ENCODE data around the gene TLE4.
"Not testable (repeated sequence)": the region's sequence is repeated elsewhere in the genome, so short reads cannot be mapped to it uniquely, and the experiment has no call there.

Gene TLE4

DNA sequence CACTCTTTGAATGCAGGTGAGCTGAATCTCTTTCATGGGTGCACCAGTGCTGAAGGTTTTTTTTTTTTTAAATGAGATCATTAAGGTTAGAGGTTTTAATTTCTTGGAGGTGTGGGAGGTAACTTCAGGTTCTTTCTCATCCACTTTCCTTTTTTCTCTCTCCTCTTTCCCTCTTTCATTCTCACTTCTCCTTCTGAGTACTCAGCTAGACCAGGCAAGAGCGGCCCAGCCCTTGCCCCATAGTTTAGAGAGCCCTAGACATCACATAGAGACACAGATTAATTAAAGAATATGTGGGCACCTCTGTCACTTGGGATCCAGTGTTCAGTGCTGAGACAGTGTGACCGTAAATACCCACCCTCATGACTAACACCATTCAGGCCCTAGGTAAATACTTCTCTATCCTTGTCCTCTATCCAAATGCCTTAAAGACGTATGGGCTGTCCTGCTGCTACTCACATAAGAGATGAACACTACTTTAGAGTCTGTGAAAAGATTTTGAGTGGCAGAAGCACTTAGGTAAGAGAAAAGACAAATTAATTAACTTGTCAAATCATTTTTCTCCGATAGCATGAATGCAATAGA, 174.1 kb downstream of the TLE4 start:
- DNase-seq, result no peak

- not testable (repeated sequence) for DNase-seq
Observed at GRCh38 chr9:79751895-79752466, 180.2 kb downstream of the TLE4 start.

DNA sequence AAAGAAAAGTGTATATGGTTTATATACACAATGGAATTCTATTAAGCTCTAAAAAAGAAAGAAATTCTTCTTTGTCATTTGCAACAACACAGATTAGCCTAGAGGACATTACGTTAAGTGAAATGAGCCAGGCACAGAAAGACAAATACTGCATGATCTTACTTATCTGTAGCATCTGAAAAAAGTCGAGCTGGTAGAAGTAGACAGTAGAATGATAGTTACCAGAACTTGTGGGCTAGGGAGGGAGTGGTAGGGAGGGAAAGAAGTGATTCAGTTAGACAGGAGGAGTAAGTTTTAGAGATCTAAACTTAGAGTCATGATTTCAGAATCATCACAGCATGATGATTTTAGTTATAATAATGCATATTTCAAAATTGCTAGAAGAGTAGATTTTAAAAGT, 184.6 kb downstream of the TLE4 start:
- DNase-seq, result no peak

DNA sequence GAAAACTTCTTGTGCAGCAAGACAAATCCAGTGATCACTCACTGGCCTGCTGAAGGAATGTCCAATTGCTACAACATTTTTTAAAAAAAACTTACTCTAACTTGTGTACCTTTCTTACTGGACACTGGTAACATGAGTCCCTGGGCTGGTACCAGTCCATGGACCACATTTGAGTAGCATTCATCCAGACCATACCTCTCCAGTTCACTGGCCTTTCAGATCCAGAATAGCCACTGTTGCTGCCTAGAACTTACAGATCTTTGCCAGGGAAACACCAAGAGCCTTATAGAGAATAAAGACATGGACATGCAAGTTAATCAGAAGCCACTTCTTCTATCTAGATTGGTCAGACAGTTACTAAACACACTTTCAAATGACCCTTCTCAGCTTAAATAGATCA, 185.3 kb downstream of the TLE4 start:
- no peak for DNase-seq

GRCh38 chr9:79757881-79758669, 186.3 kb downstream of the TLE4 start:
- DNase-seq, result no peak

- DNase-seq, result no peak
Observed at GRCh38 chr9:79759460-79759859, 187.7 kb downstream of the TLE4 start.

- DNase-seq, result no peak
Observed at GRCh38 chr9:79762070-79762469, 190.3 kb downstream of the TLE4 start.

GRCh38 chr9:79763671-79764285, 192.0 kb downstream of the TLE4 start:
- no peak for DNase-seq

DNA sequence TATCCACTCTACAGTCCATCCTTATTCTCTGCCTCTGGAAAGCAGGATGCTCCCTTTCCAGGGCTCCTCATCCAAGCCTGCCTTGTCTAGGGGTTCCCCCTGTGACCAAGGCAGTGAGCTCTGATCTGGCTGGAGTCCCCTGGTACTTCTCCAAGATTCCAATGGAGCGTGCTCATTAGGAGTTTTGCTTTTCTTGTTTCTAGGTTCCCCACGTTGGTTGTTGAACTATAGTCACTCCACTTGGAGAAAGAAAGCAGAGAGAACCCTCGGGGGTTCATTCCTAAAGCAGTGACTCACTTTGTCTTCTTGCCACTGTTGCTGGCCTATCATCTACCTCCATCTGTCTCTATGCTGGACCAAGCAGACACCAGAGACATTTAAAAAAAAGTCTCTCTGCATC, 192.6 kb downstream of the TLE4 start:
- no peak for DNase-seq

DNA sequence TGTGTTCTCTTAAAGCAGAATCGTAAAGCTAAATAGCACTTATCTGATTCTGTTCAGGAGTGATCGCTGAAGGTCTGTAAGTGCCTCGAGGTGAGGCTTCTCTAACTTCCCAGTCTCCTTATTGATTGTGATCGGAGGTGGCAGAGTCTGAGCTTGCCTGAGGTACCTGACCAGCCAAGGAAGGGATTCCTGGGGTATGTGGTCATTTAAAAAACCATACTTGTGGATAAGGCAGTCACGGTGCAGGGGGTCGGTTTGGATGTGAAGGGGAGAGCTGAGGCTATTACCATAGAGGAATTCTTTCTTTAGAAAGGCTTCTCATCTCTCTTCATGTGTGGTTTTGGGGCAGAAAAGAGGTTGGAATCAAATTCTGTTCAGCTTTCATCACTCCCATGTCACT, 193.7 kb downstream of the TLE4 start:
- no peak for DNase-seq

DNA sequence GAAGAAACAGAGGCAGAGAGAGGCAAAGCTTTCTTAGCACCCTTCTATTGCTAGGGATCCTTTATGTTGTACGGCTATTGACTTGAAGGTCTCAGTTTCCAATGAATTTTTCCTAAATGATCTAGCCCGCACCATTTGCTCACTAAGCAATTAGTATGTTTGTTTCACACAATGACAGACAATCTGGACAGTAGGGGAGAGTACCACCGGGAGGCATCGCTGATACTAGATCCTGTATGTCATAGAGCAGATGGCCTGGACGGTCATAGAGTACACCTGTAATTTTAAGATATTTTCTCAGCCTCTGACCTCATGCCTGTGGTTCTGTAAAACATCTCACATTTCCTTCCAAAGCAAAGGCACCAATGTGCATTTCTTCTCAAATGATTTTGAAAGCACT, 194.3 kb downstream of the TLE4 start:
- no peak for DNase-seq

GRCh38 chr9:79768194-79768593, 196.4 kb downstream of the TLE4 start:
- DNase-seq, result no peak

DNA sequence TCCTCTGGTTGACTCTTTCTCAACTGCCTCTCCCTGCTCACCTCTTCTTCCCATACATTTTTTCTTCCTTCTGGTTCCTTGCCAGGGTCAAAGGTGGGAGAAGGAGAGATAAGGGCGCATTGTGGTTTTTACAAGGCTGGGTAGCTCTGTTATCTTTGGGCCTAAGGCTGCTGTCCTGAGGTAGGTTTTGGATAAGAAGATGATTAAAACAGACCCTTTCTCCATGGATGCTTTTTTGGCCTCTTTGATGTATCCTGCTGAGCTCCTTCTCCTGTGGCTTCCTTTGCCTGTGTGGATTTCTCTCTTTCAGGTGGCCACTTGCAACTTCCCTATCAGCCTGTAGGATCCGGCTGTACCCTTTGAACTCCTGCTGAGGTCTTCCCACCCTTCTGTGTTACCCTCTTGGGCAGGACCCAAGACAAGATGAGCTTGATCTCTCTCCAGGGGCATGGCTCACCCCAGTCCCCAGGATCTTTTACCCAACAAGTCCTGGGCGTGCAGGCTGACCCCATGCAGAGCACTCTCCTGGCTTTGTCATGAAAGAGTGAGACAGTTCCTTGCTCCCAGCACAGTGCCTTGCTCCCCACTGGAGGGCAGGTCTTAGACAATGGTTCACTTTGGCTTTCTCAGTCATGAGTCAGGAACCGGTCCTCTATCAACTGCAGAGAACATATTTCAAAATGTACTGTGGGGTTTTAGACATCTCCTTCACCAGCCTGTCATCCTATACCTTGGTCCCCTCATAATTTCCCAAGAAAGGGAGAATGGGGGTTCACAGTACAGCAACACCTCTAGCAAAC, 197.9 kb downstream of the TLE4 start:
- no peak for DNase-seq

GRCh38 chr9:79774356-79774755, 202.6 kb downstream of the TLE4 start:
- no peak for DNase-seq
